Nephron progenitor cell (in vitro differentiated cells): ENCODE data around the gene CIDEB.
A peak's percentile ranks its signal among the peaks of the same experiment; 100 is the strongest.

Experiments used
- DNase-seq: peaks from one replicate; pipeline ENCODE4 v3.0.0; 2021
- H3K27ac Mint-ChIP-seq: 2 replicates; pipeline ENCODE4 v1.8.0; 2021; ENCODE audit warnings: mild to moderate bottlenecking, moderate library complexity, mixed read lengths
- H3K27me3 Mint-ChIP-seq: 2 replicates; pipeline ENCODE4 v1.8.0; 2021; ENCODE audit warnings: mild to moderate bottlenecking, low read depth, mixed read lengths; ENCODE audit not compliant: poor library complexity
- H3K36me3 Mint-ChIP-seq: 2 replicates; pipeline ENCODE4 v1.8.0; 2021; ENCODE audit warnings: low read depth, mixed read lengths
- H3K4me1 Mint-ChIP-seq: 2 replicates; pipeline ENCODE4 v1.8.0; 2021; ENCODE audit warnings: mixed read lengths
- H3K4me3 Mint-ChIP-seq: 2 replicates; pipeline ENCODE4 v1.8.0; 2021; ENCODE audit warnings: mild to moderate bottlenecking, moderate library complexity, mixed read lengths
- H3K9me3 Mint-ChIP-seq: 2 replicates; pipeline ENCODE4 v1.8.0; 2021; ENCODE audit warnings: mild to moderate bottlenecking, moderate library complexity, mixed read lengths
- TF ChIP-seq, protein P1 (sequence below): fragments of 200-600 bp; sonication (generic); IDR thresholded peaks from 2 replicates; pipeline ENCODE4 v1.5.0; 2021; ENCODE audit warnings: antibody characterized with exemption

The CIDEB gene

DNA sequence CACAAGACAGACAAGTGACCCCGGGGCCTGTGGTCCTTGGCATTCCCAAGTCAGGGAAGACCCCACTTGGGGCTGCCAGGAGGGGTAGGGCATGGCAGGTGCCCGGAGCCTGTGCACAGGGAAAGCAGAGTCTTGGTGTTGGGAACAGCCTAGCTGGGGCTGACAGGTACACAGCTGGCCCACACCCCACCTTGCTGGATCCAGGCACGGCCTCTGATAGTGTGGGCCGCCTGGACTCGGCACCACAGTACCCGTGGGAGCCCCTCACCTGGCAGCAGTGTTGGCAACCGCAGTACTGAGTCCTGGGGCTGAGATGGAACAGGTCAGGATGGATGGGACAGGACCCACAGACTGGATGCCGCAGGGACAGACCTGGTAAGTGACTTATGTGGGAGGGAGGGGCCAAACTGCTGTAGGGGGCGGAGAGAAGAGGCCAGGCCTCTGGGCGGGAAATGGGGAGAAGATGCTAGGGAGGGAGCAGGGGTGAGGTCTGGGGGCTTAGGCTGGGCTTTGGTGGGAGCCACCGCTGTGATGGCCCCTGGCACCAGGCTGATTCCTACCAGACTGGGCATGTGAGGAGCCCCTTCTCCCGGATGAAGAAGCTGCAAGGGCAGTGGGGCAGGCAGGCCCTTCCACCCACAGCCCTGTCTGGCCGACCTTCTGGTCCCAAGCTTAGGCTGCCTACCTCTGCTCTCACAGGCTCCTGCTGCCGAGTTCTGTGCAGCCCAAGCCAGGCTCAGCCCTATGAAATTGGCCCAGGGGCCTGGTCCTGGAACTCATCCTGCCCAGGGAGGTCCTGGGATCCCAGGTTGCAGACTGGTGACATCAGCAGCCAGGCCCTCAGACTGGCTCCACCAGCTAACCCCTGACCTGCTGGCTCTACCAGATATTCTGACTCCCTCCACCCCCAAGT is 44.7 kb downstream of the CIDEB start, which contains the start of gene TGM1:
TGM1 (minus strand) TSS at position 357 of the 913 bp plus-strand sequence. CDS start 825 bp downstream, outside the sequence.
- TF ChIP-seq, protein P1, sequence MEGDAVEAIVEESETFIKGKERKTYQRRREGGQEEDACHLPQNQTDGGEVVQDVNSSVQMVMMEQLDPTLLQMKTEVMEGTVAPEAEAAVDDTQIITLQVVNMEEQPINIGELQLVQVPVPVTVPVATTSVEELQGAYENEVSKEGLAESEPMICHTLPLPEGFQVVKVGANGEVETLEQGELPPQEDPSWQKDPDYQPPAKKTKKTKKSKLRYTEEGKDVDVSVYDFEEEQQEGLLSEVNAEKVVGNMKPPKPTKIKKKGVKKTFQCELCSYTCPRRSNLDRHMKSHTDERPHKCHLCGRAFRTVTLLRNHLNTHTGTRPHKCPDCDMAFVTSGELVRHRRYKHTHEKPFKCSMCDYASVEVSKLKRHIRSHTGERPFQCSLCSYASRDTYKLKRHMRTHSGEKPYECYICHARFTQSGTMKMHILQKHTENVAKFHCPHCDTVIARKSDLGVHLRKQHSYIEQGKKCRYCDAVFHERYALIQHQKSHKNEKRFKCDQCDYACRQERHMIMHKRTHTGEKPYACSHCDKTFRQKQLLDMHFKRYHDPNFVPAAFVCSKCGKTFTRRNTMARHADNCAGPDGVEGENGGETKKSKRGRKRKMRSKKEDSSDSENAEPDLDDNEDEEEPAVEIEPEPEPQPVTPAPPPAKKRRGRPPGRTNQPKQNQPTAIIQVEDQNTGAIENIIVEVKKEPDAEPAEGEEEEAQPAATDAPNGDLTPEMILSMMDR = no peak
- DNase-seq = no peak
- Mint-ChIP-seq H3K4me1 (peaks cover 6% of the 10 kb centered on the region), H3K27me3 (peaks cover 2% of the 10 kb centered on the region), H3K27ac (peak within 1 kb of the TSS; percentile 2), H3K36me3 (peaks cover 10% of the 10 kb centered on the region), H3K9me3 (no peaks in the 10 kb centered on the region), H3K4me3 (no peak within 1 kb of the TSS)

DNA sequence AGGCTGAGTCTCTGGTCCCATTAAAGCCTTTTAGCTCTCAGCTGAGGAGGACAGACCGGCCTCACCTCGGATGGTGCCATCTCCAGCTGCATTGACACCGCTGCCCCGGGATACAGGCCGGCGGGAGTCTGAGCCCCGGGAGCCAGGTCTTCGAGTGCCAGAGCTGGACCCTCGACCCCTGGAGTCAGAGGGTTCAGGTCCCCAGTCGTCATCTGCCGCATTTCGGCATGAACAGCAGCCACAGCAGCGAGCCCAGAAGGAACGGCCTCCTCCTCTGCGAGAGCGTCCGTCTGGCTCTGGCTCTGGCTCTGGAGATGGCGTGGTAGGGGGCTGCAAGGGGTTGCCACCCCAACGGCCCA is 45.8 kb downstream of the CIDEB start:
- no peak overlapping the region for H3K27ac Mint-ChIP-seq
- no peak for DNase-seq
- H3K4me3 Mint-ChIP-seq = no peak overlapping the region
- H3K4me1 Mint-ChIP-seq = peaks cover 2% of the 10 kb centered on the region
- H3K36me3 Mint-ChIP-seq = peaks cover 6% of the 10 kb centered on the region
- peaks cover 2% of the 10 kb centered on the region for H3K27me3 Mint-ChIP-seq
- TF ChIP-seq, protein P1 = no peak
- no peaks in the 10 kb centered on the region for H3K9me3 Mint-ChIP-seq

DNA sequence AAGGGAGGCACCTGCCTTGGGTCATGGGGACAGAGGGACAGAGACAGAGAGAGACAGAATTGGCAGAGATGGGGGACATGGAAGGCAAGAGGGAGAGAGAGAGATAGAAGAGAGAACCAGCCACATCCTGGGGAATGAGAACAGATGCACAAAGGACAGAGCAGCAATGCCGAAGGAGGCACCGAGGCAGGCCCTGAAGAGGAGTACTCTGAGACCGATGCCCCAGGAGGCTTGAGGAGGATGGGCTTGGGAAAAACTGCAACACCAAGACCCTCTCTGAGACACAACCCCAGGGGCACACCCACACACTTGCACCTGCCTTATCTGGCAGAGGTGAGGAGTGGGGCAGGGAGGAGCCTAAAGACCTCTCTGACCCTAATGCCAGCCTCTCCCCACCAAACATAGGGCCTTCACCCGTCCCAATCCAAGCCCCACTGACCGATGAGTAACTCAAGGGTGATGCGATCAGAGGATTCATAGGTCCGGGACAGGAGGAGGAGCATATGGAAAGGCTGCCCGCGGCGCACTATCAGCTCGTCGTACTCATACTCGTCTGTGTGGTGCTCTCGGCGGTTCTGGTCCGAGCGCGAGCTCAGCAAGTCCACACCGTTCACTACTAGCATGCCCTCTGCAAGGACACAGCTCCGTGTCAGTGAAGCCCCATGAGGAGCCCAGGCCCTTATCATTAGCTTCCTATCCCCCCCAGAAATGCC is 46.4 kb downstream of the CIDEB start:
- no peak overlapping the region for H3K4me3 Mint-ChIP-seq
- H3K36me3 Mint-ChIP-seq = peaks cover under 1% of the 10 kb centered on the region

DNA sequence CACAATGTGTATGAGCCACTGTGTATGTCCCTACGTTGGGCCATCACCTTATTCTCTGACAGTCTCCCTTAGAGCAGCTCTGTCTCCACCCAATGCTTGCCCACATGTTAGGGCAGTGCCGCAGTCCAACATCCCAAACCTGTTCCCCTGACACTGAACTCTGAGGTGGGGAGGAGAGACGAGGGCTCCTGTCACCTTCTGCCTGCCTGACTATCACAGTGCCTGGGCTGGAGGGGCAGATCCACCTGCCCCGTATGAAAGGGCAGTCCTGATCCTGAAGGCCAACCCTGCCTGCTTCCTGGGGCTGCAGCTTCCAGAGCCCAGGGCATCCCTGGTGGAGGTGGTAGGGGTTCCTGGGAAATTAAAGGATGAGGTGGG is 47.0 kb downstream of the CIDEB start:
- Mint-ChIP-seq H3K36me3 (no peaks in the 10 kb centered on the region), H3K27ac (no peak overlapping the region), H3K9me3 (no peaks in the 10 kb centered on the region), H3K4me1 (no peaks in the 10 kb centered on the region), H3K27me3 (peaks cover 2% of the 10 kb centered on the region), H3K4me3 (no peak overlapping the region)
- TF ChIP-seq, protein P1 = no peak
- DNase-seq = no peak

More for the DNA sequence above, 46.4 kb downstream of the CIDEB start:
- Mint-ChIP-seq H3K4me1 (no peaks in the 10 kb centered on the region), H3K9me3 (no peaks in the 10 kb centered on the region), H3K27ac (no peak overlapping the region), H3K27me3 (peaks cover 2% of the 10 kb centered on the region)
- TF ChIP-seq, protein P1 = no peak
- DNase-seq = no peak

DNA sequence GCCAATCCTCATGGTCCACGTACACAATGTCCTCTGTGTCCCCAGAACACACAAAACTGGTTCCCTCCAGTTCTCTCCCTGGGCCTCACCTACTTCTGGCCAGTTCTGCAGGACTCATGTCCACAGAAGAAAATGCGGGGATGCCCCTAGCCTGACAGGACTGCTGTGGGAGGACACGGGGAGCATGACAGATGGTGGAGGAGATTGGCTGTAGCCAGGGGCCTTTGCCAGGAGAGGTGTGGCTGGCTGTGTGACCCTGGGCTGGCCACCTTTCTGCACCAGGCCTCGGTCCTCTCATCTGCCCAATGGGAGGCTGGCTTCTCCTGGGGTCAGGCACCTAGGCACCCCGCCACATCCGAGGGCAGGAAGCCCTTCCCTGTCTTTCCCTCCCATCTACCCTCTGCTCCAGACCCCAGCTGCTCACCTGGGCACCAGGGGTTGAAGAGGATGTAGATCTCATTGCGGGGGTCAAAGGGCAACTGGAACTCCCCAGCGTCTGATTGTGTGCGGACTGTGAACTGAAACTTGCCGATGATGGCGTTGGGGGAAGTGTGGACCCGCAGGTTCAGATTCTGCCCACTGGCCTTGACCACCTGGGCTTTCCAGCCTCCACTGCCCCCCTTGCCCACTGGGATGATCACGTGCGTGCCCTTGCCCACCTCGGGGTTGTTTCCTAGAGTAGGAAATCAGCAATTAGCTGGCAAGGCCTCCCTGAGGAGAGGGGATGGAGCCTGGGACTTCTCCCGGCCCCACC is 47.6 kb downstream of the CIDEB start:
- Mint-ChIP-seq H3K27ac (no peak overlapping the region), H3K9me3 (no peaks in the 10 kb centered on the region), H3K4me3 (no peak overlapping the region), H3K4me1 (no peaks in the 10 kb centered on the region), H3K27me3 (peaks cover 2% of the 10 kb centered on the region), H3K36me3 (no peaks in the 10 kb centered on the region)
- DNase-seq = no peak
- TF ChIP-seq, protein P1 = no peak
